ENCODE measurements around the gene C1orf105. TPM values are rescaled to one million over a fixed set of nuclear protein-coding genes. Genes with fewer than 3 reads are reported as not detected.

C1orf105 gene
- total and polyA plus RNA-seq, 2 experiments from 2014 or later: not detected

DNA sequence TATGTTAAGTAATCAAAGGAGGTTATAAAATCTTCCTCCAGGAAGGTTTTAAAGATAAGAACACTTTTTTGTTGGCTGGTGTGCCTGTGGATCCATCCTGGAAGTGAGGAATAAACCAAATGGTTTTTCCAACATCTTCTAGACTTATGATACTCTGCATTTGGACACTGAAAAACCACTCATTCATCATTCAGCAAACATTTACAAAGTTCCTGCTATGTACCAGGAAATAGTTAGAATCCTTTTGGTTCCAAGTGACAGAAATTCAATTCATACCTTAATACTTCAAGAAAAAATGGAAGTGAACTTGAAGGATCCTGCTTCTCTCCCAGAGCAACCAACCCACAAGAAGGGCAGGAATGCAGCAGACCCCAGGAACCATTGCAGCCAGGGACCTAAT lies 63.0 kb downstream of the C1orf105 start:
- Histone ChIP-seq H3K4me2 (no peak overlapping the region), H3K79me2 (replicated peaks; ENCODE audit: insufficient read depth) (no peaks in the 10 kb centered on the region), H3F3A (replicated peaks; ENCODE audit: low read depth) (no peaks in the 10 kb centered on the region), H3K27ac (ENCODE audit: low read depth) (no peak overlapping the region), H4K20me1 (replicated peaks; ENCODE audit: insufficient read depth) (no peaks in the 10 kb centered on the region), H3K36me3 (ENCODE audit: insufficient read depth) (no peaks in the 10 kb centered on the region), H3K9me2 (ENCODE audit: insufficient read depth) (no peaks in the 10 kb centered on the region), H3K27me3 (ENCODE audit: insufficient read depth) (no peaks in the 10 kb centered on the region), H3K4me1 (ENCODE audit: insufficient read depth) (no peaks in the 10 kb centered on the region; the same call in 1 of the 2 replicates), H2AFZ (no peak overlapping the region), H3K4me3 (no peak overlapping the region)
- ATAC-seq: no peak
- no peak overlapping the region for H3K4me3 Mint-ChIP-seq
- no peak overlapping the region for H3K27ac Mint-ChIP-seq
- TF ChIP-seq NANOG (IDR thresholded peaks at IDR 0.05; ENCODE audit: borderline replicate concordance) (no peak), JUNB (IDR thresholded peaks at IDR 0.05; ENCODE audit: unreplicated experiment) (no peak), CREB1 (CRISPR knock-in tag; IDR thresholded peaks at IDR 0.05; ENCODE audit: low read depth) (no peak), POLR2AphosphoS5 (IDR thresholded peaks at IDR 0.05; ENCODE audit: low read depth) (no peak), EZH2phosphoT487 (IDR thresholded peaks at IDR 0.05; ENCODE audit: unreplicated experiment) (no peak), ZNF114 (CRISPR knock-in tag; IDR thresholded peaks at IDR 0.05) (no peak), ZNF331 (CRISPR knock-in tag; IDR thresholded peaks at IDR 0.05; ENCODE audit: low read depth) (no peak), REST (IDR thresholded peaks at IDR 0.05; ENCODE audit: unreplicated experiment) (no peak), EZH2 (IDR thresholded peaks at IDR 0.05; ENCODE audit: low read depth, unreplicated experiment) (no peak), ZNF462 (CRISPR knock-in tag; IDR thresholded peaks at IDR 0.05) (no peak)
- TF ChIP-seq, protein P1, sequence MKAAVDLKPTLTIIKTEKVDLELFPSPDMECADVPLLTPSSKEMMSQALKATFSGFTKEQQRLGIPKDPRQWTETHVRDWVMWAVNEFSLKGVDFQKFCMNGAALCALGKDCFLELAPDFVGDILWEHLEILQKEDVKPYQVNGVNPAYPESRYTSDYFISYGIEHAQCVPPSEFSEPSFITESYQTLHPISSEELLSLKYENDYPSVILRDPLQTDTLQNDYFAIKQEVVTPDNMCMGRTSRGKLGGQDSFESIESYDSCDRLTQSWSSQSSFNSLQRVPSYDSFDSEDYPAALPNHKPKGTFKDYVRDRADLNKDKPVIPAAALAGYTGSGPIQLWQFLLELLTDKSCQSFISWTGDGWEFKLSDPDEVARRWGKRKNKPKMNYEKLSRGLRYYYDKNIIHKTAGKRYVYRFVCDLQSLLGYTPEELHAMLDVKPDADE (IDR thresholded peaks at IDR 0.05): no peak
- TF ChIP-seq, protein P2, sequence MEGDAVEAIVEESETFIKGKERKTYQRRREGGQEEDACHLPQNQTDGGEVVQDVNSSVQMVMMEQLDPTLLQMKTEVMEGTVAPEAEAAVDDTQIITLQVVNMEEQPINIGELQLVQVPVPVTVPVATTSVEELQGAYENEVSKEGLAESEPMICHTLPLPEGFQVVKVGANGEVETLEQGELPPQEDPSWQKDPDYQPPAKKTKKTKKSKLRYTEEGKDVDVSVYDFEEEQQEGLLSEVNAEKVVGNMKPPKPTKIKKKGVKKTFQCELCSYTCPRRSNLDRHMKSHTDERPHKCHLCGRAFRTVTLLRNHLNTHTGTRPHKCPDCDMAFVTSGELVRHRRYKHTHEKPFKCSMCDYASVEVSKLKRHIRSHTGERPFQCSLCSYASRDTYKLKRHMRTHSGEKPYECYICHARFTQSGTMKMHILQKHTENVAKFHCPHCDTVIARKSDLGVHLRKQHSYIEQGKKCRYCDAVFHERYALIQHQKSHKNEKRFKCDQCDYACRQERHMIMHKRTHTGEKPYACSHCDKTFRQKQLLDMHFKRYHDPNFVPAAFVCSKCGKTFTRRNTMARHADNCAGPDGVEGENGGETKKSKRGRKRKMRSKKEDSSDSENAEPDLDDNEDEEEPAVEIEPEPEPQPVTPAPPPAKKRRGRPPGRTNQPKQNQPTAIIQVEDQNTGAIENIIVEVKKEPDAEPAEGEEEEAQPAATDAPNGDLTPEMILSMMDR (conservative IDR thresholded peaks at IDR 0.05; ENCODE audit: low read depth in 2 of 2): no peak
- no peaks in the 10 kb centered on the region for H3K9me3 Mint-ChIP-seq
- peaks cover 12% of the 10 kb centered on the region for H3K4me1 Mint-ChIP-seq
- peaks cover 3% of the 10 kb centered on the region for H3K27me3 Mint-ChIP-seq (ENCODE audit: insufficient read depth, low read depth, poor library complexity)
- DNase-seq (ENCODE audit: low spot score): no peak
- no peaks in the 10 kb centered on the region for H3K36me3 Mint-ChIP-seq (ENCODE audit: low read depth)
